NCI-H146 treated with DMSO at 0.1 percent for 48 hours (cell line): ENCODE measurements around the gene KLHDC4.
"Not testable (repeated sequence)": the region's sequence is repeated elsewhere in the genome, so short reads cannot be mapped to it uniquely, and the experiment has no call there.

ENCODE experiments used
- DNase-seq: peaks from one replicate; lab custom pipeline; 2025; ENCODE audit not compliant: unreplicated experiment; lab: John Stamatoyannopoulos, UW

KLHDC4 gene

DNA sequence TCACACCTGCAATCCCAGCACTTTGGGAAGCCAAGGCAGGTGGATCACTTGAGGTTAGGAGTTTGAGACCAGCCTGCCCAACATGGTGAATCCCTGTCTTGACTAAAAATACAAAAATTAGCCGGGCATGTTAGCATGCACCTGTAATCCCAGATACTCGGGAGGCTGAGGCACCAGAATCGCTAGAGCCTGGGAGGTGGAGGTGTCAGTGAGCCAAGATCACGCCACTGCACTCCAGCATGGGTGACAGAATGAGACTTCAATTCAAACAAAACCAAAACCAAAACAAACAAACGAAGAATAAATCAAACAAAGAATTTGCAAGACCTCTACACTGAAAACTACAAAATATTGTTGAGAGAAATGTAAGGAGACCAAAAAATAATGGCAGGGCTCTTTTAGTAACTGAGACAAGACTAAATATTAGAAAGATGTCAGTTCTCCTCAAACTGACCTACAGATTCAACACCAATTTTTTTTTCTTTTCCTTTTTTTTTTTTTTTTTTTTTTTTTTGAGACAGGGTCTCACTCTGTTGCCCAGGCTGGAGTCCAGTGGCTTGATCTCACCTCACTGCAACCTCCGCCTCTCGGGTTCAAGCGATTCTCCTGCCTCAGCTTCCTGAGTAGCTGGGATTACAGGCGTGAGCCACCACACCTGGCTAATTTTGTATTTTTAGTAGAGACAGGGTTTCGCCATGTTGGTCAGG lies 23.1 kb upstream of the KLHDC4 start:
- DNase-seq, result not testable (repeated sequence)

DNA sequence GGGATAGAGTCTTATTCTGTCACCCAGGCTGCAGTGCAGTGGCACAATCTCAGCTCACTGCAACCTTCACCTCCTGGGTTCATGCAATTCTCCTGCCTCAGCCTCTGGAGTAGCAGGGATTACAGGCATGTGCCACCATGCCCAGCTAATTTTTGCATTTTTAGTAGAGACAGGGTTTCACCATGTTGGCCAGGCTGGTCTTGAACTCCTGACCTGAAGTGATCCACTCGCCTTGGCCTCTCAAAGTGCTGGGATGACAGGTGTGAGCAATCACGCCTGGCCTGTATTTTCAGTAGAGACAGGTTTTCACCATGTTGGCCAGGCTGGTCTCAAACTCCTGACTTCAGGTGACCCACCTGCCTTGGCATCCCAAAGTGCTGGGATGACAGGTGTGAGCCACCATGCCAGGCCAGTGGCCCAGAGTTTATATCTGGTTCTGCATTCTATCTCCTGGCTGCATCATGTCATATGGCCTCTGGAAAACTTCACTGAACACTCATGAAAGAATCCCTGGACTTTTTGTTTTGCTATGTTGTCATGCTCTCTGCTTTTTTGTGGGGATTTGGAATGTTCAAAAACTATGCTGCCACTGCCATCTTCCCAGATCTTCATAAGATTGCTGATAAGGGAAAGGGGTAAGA lies 21.8 kb upstream of the KLHDC4 start:
- DNase-seq, result not testable (repeated sequence)

DNA sequence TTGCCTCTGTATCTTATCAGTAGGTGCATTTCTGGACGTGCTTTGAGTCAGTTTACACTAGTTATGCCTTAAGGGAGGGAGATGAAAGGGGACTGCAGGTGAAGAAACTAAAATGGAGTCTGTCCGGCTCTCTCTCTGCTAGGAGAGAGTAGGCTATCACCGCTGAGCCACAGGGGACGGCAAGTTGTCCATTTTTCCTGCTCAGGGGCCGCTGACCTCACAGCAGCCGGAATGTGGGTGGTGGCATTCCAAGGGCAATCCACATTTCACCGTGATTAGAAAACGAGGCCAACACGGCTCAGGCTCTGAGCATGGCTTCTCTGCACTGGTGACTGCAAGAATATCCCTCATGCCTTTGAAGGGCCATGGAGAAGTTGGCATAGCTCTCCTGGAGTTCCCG lies 19.0 kb upstream of the KLHDC4 start:
- no peak for DNase-seq

DNA sequence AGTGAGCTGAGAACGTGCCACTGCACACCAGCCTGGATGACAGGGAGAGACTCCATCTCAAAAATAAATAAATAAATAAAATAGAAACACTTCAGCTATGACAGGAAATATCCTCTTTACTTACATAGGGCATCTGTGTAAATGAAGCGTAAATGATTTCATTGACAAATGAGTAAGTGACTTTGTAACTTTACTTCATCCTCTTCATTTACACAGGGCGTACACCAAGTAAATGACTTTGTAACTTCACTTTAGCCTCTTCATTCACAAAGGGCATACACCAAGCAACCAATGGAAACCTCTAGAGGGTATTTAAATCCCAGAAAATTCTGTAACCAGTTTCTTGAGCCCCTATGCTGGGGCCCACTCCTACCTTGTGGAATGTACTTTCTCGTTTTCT lies 16.2 kb upstream of the KLHDC4 start:
- no peak for DNase-seq

DNA sequence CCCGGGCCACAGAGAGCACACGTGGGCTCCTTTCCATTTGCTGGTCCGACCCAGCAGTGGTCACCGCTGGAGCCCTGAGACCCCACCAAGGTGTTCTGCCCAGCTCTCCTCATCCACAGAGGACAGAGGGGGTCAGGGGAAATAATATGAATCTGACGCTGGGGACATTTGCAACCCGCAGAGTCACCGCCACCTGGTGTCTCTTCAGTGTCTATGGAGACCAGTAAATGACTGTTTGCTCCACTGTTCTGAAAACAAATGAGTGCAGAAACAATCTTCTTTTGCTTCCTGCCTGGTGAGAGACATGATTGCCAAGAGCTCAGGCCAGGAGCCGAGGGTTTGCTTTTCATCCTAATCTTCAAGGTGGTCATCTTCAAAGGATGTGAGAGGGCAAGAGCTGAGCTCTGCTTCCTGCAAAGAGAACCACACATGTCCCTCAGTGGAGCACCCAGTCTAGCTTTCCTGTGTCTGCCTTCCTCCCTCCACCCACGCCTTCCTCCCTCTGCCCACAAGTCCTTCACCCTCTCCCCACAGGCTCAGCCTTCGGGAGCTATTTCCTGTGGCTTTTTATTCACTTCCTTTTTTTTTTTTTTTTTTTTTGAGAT lies 14.7 kb upstream of the KLHDC4 start:
- peak; percentile 66 for DNase-seq

DNA sequence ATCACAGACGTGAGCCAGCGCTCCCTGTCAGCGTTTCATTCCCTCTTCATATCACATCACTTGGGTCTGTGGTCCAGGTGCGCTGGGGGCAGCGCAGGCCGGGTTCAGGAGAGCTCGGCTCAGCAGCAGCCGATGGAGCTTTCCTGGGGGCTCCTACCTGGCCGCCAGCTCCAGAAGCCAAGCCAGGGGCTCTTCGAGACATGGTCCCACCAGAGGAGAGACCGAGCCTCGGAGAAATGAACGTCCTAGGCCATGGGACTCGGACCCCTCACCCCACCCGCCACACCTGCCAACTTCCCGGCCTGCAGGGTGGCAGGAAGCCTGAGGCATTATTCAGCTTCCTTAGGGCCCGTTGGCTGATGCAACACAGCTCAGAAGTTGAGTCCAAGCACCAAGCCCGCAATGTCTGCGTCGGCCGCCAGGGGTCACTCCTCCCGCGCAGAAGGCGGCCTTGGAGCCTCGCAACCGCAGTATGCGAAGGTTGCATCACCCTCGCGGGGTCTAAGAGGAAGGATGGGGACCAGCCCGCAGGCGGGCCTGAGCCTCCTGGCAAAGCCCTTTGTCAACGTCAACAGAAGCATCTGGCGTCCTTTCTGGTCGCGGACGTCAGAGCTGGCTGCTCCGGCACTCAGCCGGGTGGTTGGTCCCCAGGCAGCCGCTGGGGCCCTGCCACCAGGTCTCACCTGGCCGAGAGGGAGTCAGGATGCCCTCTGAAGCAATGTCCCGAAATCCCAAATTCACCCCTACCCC lies 13.2 kb upstream of the KLHDC4 start:
- DNase-seq, result peak; percentile 82

DNA sequence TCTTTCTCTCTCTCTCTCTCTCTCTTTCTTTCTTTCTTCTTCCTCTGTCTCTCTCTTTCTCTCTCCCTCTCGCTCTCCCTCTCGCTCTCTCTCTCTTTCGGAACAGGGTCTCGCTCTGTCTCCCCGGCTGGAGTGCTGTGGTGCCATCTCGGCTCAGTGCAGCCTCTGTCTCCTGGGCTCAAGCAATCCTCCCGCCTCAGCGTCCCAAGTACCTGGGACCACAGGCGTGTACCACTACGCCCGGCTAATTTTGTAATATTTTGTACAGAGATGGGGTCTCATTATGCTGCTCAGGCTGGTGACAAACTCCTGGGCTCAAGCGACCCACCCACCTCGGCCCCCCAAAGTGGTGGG lies 12.7 kb upstream of the KLHDC4 start:
- DNase-seq, result no peak

DNA sequence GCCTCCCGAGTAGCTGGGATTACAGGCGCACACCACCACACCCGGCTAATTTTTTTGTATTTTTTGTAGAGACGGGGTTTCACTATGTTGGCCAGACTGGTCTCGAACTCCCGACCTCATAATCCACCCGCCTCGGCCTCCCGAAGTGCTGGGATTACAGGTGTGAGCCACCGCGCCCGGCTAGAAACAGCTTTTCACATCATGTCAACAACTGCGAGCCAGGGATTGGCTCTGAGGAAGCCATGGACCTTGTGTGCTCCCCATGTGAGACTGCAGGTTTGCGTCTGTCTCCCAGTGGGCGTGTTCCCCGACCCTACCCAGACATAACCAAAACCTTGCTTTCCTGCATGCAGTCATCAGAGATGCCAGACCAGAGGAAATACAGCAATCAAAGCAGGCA lies 8.1 kb upstream of the KLHDC4 start:
- DNase-seq, result not testable (repeated sequence)

DNA sequence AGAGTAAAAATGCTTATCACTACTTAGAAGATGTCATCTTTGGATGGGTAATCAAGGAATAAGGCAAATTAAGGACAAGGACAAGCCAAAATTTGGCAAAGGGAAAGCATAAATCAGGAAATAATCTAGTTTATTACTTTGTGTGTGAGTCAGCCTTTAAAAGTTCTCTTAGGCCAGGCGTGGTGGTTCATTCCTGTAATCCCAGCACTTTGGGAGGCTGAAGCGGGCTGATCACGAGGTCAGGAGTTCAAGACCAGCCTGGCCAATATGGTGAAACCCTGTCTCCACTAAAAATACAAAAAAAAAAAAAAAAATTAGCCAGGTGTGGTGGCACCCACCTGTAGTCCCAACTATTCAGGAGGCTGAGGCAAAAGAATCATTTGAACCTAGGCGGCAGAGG lies 1.7 kb upstream of the KLHDC4 start:
- not testable (repeated sequence) for DNase-seq

DNA sequence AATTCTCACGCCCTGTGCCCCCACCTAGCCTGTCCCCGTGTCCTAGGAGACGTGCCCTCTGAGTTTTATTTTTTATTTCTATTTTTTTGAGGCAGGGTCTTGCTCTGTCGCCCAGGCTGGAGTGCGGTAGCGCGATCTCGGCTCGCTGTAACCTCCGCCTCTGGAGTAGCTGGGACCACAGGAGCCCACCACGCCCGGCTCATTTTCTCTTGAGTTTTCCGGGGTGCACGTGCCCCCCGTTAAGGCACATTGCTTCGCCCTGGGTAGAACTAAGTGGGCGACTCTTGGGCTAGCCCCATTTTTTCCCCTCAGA lies 655 bp upstream of the KLHDC4 start:
- DNase-seq, result no peak

DNA sequence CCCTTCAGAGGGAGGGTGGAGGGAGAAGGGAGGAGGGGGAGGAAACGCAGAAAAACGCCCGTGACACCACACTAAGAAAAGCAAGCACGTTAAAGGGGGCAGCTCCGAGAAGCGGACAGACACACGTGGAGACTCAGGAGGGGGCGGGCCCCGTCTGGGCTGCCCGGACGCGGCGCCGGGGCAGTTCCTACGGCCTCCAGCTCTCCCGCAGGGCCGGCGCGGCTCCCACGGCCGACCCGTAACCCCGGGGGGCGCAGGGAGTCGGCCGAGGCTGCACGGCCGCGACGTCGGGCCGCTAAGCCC lies 362 bp downstream of the KLHDC4 start:
- DNase-seq, result peak; percentile 1

DNA sequence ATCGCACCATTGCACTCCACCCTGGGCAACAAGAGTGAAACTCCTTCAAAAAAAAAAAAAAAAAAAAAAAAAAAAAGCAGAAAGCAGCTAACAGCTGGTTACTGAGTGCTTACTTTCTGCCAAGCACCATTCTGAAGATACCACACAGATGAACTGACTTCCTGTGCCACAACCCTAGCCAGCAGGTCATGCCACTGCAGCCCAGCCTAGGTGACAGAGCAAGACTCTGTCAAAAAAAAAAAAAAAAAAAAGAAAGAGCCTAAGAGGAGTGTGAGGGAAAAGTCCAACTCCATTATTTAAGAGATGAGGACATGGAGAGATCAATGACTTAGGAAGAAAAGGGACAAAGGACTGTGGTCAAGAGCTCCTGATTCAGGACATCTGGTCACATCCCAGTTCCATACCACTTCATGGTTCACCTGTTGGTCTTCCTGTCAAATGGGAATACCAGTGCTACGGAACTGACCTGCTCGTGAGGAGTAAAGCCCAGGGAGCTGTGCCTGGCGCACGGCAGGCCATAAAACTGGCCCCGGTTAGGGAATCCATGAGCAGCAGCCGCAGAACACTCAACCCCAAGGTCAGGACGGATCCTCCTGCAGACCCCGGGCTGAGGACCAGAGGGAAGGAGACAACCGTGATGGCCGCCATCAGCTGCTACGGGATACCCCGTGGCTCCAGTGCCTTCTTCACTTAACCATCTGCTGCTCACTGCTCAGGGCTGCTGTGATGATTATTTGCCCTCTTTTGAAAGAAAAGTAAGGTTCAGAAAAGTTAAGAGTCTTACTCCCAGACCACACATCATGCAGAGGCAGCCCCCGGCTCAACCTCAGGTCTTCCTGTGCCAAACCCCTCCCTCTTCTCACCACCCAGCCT lies 950 bp downstream of the KLHDC4 start:
- no peak for DNase-seq

DNA sequence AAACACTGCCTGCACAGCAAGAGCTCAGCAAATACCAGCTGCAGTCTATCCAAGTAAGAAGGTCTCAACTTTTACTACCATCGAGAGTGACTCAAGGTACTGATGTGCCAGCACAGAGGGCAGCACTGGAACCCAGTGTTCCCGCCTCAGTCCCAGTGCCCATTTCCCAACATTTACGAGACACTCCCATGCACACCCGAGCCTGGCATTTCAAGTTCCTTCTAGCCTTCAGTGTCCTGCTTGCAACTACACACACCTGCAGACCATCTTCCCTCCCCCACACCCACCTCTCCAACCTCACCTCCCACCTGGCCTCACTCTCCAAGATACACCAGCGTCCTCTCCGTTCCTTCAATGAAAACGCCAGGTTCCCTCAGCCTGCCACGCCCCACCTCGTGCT lies 3.2 kb downstream of the KLHDC4 start:
- DNase-seq, result no peak

DNA sequence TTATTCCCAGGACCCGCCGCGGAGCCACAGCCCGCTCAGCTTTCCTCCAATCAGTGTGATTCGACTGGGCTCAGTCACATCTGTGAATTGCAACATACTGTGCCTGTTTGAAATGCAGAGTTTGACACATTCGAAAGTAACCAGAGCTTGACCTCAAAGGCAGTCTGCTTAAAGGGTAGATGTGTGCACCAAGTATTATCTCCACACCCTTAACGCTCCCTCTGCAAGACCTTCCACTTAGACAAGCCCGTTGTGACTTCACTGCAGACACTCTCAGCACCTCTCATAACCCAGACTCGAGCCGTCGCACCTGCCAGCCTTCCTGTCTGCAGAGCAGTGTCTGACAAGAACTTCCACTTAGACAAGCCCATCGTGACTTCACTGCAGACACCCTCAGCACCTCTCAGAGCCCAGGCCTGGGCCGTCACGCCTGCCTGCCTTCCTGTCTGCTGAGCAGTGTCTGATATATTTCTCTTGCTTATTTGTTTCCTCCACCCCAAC lies 3.7 kb downstream of the KLHDC4 start:
- DNase-seq, result no peak

DNA sequence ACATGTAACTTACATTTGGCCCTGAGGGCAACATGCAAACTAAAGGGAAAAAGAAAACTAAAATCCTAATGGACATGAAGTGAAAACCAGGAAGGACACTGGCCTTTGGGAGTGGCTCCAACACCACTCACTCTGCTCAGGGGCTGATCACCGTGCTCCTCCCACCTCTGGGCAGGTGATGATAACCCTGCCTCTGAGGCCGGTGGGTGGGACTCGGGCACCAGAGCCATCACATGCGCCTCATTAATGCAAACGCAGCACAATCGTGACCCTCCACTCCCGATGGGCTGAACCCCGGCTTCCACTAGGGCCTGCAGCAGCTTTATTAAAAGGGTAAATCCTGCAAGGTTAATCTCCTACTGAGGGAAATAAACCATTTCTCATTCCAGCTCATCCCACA lies 4.7 kb downstream of the KLHDC4 start:
- no peak for DNase-seq

DNA sequence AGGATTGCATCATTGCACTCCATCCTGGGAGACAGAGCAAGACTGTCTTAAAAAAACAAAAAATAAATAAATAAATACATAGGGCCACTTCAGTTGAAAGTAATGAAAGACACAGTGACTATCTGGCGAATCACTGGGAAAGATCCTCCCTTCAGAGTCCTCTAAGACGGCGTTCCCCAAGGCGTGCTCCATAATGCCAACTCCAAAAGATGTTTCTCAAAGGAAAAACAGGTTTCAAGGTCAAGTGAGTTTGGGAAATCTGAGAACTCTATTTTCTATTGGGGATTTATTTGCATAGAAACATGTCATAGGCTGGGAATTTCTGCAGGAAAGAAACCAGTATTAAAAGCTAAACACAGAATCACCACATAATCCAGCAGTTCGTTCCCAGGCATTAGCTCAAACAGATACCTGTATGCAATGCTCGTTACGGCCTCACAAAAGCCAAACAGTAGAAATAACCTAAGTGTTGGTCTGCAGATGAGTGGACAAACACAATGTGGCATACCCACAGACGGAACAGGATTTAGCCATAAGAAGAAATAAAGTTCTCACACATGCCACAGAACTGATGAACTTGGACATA lies 7.9 kb downstream of the KLHDC4 start:
- no peak for DNase-seq

DNA sequence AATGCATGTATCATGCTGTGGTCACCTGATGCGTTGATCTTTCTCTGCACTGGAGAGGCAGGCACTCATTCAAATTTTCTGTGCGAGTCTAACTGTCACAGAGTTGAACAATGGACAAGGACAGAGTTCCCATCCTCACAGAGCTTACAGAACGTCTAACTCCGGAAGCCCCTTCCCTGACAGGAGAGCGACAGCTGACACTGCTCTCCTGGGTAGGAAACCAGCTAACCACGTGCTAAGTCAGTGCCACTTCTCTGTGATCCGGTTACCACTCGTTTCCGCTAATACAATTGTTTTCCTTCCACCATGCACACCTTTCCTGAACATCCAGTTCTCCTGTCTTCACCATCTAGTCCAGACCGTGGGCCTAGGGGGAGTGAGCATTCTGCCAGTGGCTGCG lies 11.3 kb downstream of the KLHDC4 start:
- DNase-seq, result no peak

DNA sequence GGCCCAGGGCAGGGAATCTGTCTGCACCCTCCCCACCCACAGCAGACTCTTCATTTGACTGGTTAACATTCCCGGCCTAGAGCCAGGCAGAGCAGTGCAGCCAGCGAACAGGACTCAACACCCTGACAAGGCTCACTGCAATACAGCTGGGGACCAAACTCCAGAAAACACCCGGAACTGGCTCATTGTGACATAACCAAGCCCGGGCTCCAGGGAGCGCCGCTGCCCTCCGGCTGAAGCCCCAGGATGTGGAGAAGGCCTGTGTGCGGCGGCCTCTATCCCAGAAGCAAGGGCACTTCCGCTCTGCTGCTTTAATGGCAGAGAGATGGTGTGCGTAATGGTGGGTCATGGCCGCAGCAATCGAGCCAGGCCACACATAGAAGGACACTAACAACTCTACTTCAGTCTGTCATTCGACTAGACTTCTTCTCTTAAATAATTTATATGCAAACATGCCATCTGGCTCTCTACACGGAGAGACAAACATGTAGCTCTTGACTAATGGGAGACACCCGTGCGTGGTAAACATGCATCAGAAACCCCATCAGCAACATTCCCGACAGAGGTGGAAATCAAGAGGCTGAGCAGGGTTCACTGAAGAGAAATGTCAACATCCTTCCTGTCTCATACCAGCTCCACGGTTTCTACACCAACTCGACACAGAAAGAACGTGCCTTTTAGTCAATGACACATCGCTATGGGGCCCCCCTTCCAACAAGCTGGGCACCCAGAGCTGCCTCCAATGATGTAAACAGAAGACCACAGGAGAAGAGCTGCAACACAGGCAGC lies 18.0 kb downstream of the KLHDC4 start:
- no peak for DNase-seq

DNA sequence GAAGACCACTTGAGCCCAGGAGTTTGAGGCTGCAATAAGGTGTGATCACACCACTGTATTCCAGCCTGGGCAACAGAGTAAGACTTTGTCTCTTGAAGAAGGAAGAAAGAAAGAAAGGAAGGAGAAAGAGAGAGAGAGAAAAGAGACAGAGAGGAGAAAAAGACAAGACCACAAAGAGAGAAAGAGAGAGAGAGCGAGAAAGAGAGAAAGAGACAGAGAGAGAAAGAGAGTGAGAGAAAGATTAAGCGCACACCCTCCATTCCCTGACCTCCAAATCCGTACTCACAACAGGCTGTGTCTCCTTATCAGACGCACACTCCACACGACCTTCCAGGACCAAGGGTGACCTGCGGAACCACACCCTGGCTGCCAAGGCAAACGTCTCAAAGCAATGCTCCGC lies 19.6 kb downstream of the KLHDC4 start:
- no peak for DNase-seq
